AG08396 (cell line): Measurements from ENCODE around the gene C5AR1.
A peak's percentile ranks its signal among the peaks of the same experiment; 100 is the strongest.
"Not testable (repeated sequence)": the region's sequence is repeated elsewhere in the genome, so short reads cannot be mapped to it uniquely, and the experiment has no call there.

Source experiments
- DNase-seq: peaks from one replicate; pipeline ENCODE4 v3.0.0; 2012; ENCODE audit warnings: low spot score, mixed read lengths

C5AR1 gene

DNA sequence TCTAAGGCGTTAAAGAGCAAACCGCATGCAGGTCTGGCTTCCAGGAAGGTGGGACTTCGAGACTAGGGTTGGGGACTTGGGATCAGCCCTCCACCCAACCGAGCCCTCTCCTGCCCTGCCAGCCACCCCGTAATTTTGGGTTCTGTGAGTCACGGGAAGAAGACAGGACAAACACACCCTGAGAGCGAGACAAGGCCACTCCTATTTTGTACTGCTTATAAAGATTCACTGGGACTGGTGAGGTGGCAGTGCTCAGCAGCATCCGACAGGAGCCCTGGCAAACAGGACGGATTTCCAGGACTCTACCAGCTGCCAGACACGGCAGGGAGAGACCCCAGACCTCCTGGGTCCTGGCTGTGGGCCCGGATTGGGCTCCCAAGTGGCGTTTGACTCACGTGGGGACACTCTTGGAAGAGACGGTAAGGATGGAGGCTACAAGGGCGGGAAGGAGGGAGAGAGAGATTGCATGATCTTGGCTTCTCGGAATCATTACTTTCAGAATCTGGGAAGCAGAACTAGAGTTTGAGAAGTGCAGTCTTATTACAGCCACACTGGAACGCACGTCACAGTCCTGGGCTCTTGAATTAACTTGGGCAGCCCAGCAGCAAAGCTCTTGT lies 22.4 kb downstream of the C5AR1 start, which contains the start of gene C5AR2:
Gene C5AR2, plus strand, starts transcription at position 245 of the 617 bp plus-strand sequence. CDS start 8,625 bp downstream, outside the sequence.
- DNase-seq: no peak

DNA sequence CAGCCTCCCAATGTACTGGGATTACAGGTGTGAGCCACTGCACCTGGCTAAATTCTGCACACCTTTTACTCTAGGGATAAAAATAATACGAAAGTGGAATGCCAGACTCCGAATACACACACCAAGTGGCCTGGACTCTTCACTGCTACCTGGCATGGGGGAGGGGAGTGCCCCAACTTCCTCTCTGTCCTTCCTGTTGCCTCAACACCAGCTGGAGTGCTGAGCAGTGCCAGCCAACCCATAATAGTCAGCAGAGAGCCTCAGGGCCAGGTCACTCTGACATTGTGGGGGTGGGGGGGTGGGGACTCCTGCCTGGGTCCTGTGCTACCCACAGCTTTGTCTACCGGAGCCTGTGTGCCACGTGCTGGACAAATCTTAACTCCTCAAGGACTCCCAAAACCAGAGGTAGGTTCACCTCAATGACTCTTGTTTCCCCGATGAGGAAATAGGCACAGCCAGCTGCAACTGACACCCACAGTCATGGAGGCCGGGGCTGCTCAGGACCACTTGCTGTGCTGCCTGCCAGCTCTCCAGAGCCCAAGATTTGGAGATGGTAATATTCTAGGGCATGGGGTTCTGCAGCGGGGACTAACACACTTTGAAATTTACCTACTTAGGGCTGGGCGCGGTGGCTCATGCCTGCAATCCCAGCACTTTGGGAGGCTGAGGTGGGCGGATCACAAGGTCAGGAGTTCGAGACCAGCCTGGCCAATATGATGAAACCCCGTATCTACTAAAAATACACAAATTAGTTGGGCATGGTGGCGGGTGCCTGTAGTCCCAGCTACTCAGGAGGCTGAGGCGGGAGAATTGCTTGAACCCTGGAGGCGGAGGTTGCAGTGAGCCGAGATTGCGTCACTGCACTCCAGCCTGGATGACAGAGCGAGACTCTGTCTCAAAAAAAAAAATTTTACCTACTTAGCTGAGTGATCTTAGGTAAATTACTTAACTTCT lies 27.4 kb downstream of the C5AR1 start:
- not testable (repeated sequence) for DNase-seq

DNA sequence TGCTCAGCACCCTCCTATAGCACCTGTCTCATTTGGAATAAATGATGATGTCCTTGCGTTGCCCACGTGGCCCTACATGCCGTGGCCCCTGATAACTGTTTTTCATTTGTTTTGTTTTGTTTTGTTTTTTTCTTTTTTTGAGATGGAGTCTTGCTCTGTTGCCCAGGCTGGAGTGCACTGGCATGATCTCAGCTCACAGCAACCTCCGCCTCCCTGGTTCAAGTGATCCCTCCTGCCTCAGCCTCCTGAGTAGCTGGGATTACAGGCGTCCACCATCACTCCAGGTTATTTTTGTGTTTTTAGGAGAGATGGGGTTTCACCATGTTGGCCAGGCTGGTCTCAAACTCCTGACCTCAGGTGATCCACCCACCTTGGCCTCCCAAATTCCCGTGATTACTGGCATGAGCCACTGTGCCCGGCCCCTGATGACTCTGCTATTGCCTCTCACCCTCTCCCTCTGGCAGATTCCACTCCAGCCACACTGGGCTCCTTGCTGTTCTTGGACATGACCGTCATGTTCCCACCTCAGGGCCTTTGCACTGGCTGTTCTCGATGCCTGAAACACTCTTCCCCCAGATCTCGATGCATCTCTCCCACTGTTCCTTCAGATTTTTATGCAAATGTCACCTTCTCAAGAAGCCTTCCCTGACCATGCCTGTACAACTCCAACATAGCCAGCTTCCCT lies 29.7 kb downstream of the C5AR1 start:
- no peak for DNase-seq

DNA sequence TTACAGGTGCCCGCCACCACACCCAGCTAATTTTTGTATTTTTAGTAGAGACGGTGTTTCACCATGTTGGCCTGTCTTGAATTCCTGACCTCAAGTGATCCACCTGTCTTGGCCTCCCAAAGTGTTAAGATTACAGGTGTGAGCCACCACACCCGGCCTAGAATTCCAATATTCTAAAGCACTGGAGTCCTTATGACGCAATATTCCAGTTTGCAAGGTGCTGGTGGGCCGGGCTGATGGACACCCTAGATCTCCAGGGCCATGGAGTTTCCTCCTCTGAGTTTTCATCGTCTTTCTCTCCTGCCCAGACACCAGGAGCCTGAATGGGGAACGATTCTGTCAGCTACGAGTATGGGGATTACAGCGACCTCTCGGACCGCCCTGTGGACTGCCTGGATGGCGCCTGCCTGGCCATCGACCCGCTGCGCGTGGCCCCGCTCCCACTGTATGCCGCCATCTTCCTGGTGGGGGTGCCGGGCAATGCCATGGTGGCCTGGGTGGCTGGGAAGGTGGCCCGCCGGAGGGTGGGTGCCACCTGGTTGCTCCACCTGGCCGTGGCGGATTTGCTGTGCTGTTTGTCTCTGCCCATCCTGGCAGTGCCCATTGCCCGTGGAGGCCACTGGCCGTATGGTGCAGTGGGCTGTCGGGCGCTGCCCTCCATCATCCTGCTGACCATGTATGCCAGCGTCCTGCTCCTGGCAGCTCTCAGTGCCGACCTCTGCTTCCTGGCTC lies 31.0 kb downstream of the C5AR1 start:
- DNase-seq: no peak

DNA sequence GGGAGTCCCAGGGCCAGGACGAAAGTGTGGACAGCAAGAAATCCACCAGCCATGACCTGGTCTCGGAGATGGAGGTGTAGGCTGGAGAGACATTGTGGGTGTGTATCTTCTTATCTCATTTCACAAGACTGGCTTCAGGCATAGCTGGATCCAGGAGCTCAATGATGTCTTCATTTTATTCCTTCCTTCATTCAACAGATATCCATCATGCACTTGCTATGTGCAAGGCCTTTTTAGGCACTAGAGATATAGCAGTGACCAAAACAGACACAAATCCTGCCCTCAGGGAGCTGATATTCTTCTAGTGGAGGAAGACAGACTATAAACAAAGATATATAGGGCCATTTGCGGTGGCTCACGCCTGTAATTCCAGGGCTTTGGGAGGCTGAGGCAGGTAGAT lies 32.1 kb downstream of the C5AR1 start:
- no peak for DNase-seq

DNA sequence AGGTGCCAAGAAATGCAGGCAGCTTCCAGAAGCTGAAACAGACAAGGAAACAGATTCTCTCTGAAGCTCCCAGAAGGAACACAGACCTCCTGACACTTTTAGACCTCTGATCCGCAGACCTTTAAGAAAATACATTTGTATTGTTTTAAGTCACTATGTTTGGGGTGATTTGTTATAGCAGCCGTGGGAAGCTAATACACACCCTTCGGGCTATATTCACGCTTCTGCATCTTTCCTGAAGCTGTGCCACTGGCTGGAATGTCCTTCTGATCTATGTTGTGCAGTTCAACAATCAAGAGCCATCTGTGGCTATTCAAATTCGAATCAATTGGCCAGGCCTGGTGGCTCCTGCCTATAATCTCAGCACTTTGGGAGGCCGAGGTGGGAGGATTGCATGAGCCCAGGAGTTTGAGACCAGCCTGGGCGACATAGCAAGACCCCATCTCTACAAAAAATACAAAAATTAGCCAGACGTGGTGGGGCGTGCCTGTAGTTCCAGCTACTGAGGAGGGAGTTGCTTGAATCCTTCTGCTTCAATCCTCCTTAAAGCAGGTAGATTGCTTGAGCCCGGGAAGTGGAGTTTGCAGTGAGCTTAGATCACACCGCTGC lies 33.6 kb downstream of the C5AR1 start:
- no peak for DNase-seq

DNA sequence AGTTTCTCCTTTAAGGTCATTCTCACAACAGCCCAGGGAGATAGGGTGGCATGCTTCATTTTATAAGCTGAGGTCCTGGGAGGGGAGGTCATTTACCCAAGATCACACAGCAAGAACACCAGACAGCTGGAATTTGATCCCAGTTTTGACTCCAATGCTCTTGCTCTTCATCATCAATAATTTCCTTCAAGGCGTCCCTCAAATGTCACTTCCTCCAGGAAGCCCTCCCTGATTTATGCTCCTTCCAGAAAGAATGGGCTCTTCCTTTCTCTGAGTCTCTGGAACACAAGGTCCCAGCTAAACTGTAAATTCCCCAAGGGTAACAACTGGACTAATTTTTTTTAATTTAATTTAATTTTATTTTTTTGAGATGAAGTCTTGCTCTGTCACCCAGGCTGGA lies 34.8 kb downstream of the C5AR1 start:
- no peak for DNase-seq

DNA sequence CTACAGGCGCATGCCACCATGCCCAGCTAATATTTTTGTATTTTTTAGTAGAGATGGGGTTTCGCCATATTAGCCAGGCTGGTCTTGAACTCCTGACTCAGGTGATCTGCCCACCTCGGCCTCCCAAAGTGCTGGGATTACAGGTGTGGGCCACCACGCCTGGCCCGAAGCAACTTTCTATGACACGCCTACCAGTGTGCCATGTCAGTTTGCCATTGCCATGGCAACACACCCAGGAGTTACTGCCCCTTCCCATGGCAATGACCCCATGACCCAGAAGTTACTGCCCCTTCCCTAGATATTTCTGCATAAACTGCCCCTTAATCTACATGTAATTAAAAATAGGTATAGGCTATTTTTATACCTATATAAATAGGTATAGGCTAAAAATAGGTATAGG lies 36.4 kb downstream of the C5AR1 start:
- DNase-seq: not testable (repeated sequence)

DNA sequence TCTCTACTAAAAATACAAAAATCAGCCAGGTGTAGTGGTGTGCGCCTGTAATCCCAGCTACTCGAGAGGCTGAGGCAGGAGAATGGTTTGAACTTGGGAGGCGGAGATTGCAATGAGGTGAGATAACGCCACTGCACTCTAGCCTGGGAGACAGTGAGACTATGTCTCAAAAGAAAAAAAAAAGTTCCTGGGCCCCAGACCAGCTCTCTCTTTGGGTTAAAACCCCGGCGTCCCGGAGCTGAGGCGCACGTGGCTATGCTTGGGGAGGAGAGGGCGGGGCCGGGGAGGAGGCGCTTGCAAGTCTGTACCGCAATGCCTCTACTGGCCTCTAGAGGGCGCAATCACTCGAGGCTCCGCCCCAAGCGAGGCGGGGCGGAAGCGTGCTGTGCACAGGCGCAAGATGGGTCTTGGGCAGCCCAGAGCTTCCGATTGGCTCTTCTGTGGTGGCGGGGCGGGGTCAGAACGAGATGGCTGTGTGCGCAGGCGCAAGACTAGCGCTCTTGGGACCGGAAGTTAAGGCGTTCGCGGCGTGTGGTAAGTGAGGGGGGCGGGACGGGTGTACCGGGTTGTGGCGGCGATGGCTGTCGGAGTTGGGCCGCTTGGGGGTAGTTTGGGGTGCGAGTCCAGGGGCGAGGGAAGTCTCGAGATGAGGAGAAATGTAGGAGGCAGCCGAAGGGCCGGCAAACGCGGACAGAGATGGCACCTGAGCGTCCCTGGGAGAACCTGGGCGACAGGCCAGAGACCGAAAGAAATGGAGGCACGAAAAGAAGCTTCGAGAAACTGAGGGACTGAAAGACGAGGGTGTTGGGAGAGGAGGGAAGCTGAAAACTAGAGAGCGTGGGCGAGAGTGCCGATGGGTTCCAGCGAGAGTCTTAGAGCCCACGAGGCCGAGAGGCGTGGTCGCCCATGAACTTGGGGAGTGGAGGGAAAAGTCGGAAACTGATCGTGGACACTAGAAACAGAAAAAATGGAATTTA lies 39.4 kb downstream of the C5AR1 start, which contains the start of gene DHX34:
Gene DHX34, plus strand, starts transcription at position 497 of the 977 bp plus-strand sequence. CDS start 3,716 bp downstream, outside the sequence.
- DNase-seq: peak; percentile 100

DNA sequence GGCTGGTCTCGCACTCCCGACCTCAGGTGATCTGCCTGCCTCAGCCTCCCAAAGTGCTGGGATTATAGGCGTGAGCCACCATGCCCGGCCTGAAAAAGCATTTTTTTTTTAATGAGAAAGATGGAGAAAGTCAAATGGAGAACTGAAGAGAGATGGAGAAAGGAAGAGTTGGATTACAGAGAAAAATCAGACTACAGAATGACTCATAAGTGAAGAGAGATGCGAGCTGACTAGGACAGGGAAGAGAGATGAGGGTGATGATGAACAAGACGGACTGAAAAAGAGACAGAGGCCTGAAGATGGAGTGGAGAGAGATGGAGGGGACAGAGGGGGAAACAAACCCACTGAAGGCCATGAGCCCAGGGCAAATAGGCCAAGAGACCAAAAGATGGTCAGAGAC lies 41.0 kb downstream of the C5AR1 start:
- no peak for DNase-seq

DNA sequence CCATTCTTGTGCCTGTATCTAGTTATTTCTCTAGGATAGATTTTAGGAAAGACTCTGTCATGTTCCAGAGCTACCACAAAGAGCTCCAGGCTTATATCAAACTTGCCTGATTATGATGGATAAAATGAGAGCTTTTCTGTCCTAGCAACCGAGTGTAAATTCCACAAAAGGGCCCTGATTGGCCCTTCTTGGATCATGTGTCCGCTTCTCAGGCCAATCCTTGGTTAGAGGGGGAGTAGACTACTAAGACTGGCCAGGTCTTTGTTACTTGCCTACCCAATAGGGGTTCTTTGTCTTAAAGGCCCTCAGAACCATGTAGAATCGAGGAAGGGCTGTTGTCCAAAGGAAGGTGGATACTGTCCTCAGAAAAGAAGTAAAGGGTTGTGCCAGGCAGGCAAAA lies 41.9 kb downstream of the C5AR1 start:
- DNase-seq: peak; percentile 64

DNA sequence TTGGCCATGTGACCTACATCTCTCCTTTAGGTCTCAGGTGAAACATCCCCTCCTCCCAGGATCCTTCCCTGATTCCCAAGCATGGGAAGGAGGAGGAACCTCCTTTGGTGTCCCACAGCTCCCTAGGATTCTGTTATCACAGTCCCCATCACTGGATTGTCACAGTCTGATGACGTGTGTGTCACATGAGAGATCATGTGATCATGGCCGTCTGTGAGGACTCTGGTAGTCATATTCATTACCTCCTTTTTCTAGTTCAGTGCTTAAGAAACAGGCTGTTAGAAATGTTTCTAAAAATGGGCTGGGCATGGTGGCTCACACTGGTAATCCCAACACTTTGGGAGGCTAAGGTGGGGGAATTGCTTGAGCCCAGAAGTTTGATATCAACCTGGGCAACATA lies 42.4 kb downstream of the C5AR1 start:
- no peak for DNase-seq

DNA sequence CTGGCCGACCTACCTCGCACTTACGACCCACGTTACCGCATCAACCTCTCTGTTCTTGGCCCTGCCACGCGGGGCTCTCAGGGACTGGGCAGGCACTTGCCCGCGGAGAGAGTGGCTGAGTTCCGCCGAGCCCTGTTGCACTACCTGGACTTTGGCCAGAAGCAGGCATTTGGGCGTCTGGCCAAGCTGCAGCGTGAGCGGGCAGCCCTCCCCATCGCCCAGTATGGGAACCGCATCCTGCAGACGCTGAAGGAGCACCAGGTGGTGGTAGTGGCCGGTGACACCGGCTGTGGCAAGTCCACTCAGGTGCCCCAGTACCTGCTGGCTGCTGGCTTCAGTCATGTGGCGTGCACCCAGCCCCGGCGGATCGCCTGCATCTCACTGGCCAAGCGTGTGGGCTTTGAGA lies 43.6 kb downstream of the C5AR1 start:
- DNase-seq: no peak

DNA sequence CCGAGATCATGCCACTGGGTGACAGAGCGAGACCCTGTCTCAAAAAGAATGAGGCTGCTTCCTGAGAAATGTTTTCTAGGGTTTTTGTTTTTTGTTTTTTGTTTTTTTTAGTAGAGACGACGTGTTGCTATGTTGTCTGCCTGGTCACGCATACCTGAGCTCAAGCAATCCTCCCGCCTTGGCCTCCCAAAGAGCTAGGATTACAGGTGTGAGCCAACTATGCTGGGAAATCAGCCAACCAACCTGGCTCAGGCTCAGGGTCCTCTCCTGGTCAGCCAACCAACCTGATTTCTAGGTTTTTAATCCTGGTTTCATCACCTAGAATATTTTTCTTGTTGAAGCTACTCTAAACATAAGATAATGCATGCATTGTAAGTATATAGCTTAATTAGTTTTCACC lies 47.2 kb downstream of the C5AR1 start:
- DNase-seq: no peak

DNA sequence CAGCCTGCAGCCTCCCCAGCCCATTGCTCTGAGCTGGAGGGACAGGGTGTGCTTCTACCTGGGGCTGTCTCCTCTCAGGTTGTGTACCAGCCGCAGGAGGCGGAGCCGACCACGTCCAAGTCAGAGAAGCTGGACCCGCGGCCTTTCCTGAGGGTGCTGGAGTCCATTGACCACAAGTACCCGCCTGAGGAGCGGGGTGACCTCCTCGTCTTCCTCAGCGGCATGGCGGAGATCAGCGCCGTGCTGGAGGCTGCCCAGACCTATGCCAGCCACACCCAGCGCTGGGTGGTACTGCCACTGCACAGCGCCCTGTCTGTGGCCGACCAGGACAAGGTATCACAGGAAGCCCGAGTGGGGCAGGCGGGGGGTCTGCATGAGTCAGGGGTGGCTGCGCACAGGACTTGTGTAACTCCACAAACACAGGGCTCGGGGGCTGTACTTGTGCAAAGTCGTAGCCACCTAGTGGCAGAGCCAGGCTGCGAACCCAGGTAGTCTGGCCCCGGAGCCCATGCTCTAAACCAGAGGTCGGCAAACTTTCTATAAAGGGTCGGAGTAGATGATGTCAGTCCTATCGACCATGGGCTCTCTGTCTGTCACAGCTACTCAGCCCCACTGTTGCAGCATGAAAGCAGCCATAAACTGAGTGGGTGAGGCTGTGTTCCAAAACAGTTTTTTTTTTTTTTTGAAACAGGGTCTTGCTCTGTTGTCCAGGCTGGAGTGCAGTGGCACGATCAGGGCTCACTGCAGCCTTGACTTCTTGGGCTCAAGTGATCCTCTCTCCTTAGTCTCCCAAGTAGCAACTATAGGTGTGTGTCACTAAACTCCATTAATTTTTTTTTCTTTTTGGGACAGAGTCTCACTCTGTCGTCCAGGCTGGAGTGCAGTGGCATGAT lies 48.4 kb downstream of the C5AR1 start:
- DNase-seq: no peak

DNA sequence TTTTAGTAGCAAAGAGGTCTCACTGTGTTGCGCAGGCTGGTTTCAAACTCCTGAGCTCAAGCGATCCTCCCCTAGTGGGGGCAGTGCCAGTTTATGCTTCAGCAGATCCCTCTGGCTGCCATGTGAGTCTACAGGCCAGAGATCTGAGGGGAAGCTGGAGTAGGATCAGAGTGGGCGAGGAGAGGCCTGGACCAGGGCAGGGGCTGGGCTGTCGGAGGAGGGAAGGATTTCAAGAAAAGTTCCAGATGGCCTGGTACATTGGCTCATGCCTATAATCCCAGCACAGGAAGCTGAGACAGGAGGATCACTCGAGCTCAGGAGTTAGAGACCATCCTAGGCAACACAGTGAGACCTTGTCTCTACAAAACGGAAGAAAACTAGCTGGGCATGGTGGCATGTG lies 49.3 kb downstream of the C5AR1 start:
- DNase-seq: no peak

DNA sequence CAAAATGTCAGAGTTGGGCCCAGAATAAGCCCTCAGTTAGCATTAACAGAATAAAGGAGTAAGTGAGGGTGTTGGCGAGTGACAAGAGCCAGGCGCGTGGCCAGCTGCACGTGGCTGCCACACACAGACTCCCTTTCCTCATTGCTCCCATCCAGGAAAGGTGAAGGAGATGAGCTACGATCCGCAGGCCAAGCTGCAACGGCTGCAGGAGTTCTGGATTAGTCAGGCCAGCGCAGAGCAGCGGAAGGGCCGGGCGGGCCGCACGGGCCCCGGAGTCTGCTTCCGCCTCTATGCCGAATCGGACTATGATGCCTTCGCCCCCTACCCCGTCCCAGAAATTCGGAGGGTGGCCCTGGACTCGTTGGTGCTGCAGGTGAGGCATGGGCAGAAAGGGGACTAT lies 52.7 kb downstream of the C5AR1 start:
- no peak for DNase-seq

DNA sequence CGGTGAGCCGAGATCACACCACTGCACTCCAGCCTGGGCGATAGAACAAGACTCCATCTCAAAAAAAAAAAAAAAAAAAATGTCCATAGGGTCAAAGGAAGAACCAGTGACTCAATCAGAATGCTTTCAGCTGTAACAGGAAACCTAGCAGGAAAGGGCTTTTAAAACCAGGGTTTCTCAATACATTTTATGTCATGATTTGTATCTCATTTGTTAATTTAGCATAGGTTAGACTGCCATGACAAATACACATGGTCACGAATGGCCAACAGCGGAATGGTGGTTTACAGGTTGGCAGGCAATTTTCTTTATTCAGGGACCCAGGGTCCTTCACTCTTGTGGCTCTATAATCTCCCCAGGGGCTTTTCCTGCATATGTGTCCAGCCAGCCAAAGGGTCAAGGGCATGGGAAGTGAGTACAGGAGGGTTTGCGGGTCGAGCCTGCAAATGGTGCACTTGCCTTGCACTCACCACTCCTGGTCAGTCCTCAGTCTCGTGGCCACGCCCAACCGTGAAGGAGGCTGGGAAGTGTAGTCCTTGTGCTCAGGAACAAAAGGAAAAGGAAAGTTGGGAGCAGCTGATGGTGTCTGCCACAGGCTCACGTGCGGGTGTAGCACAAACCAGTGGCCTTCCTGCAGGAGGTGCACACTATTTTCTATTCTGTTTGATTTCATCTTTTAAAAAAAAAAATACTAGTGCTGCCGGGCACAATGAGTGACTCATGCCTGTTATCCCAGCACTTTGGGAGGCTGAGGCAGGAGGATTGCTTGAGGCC lies 54.3 kb downstream of the C5AR1 start:
- DNase-seq: no peak
